Measurements from ENCODE around the gene FASTK.

FASTK gene

GRCh38 chr7:151064454-151064853 is 16.2 kb downstream of the FASTK start:
- H3K9ac ChIP-seq (ENCODE audit: low read length): no peak overlapping the region
- no peaks in the 10 kb centered on the region for H3K9me3 ChIP-seq (ENCODE audit: insufficient read depth, low read length)
- no peaks in the 10 kb centered on the region for H3K36me3 ChIP-seq (ENCODE audit: low read length)
- no peaks in the 10 kb centered on the region for H3K9me2 ChIP-seq (replicated peaks; ENCODE audit: insufficient read depth, low read length)
- H3F3A ChIP-seq (ENCODE audit: insufficient read depth): no peaks in the 10 kb centered on the region
- no peak overlapping the region for H2AFZ ChIP-seq (ENCODE audit: low read depth, low read length, severe bottlenecking)
- H3K79me2 ChIP-seq (ENCODE audit: insufficient read depth, low read length): peaks cover 27% of the 10 kb centered on the region
- no peaks in the 10 kb centered on the region for H3K27me3 ChIP-seq (ENCODE audit: low read length)
- no peak overlapping the region for H3K4me3 ChIP-seq (ENCODE audit: insufficient read depth, low read length, poor library complexity, severe bottlenecking)
- H3K4me2 ChIP-seq (ENCODE audit: low read depth, low read length, poor library complexity, severe bottlenecking): no peak overlapping the region
- H4K20me1 ChIP-seq (ENCODE audit: low read depth, low read length): no peaks in the 10 kb centered on the region
- H3K27ac ChIP-seq (ENCODE audit: low read depth, low read length): no peak overlapping the region
- TF ChIP-seq, protein P1, sequence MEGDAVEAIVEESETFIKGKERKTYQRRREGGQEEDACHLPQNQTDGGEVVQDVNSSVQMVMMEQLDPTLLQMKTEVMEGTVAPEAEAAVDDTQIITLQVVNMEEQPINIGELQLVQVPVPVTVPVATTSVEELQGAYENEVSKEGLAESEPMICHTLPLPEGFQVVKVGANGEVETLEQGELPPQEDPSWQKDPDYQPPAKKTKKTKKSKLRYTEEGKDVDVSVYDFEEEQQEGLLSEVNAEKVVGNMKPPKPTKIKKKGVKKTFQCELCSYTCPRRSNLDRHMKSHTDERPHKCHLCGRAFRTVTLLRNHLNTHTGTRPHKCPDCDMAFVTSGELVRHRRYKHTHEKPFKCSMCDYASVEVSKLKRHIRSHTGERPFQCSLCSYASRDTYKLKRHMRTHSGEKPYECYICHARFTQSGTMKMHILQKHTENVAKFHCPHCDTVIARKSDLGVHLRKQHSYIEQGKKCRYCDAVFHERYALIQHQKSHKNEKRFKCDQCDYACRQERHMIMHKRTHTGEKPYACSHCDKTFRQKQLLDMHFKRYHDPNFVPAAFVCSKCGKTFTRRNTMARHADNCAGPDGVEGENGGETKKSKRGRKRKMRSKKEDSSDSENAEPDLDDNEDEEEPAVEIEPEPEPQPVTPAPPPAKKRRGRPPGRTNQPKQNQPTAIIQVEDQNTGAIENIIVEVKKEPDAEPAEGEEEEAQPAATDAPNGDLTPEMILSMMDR (IDR thresholded peaks at IDR 0.05; ENCODE audit: insufficient read depth, low read length, poor library complexity, severe bottlenecking): no peak
- no peak for TF ChIP-seq EZH2phosphoT487 (conservative IDR thresholded peaks at IDR 0.05; ENCODE audit: low read length)

DNA sequence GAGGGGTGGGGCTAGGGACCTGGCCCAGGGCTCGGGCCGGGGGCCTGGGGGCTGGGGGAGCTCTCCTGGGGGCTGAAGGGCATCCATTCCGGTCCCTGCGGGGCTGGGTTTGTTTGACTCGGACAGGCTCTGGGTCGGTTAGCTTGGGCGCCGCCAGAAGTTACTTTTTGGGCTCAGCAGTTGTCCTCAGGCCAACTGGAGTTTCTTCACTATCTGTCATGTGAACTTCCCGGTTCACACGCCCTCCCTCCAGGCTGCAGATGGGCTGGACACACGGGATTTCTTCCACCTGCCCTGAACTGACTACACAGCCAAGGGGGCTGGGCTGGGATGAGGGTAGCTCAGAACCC is 17.4 kb downstream of the FASTK start:
- no peak overlapping the region for H3K4me2 ChIP-seq (ENCODE audit: low read depth, low read length, poor library complexity, severe bottlenecking)
- no peaks in the 10 kb centered on the region for H3K36me3 ChIP-seq (ENCODE audit: low read length)
- no peaks in the 10 kb centered on the region for H4K20me1 ChIP-seq (ENCODE audit: low read depth, low read length)
- no peaks in the 10 kb centered on the region for H3K9me2 ChIP-seq (replicated peaks; ENCODE audit: insufficient read depth, low read length)
- no peaks in the 10 kb centered on the region for H3K27me3 ChIP-seq (ENCODE audit: low read length)
- no peak overlapping the region for H3K27ac ChIP-seq (ENCODE audit: low read depth, low read length)
- TF ChIP-seq EZH2phosphoT487 (conservative IDR thresholded peaks at IDR 0.05; ENCODE audit: low read length): no peak
- TF ChIP-seq, protein P1 (IDR thresholded peaks at IDR 0.05; ENCODE audit: insufficient read depth, low read length, poor library complexity, severe bottlenecking): no peak
- H3F3A ChIP-seq (ENCODE audit: insufficient read depth): peaks cover 8% of the 10 kb centered on the region
- no peak overlapping the region for H3K9ac ChIP-seq (ENCODE audit: low read length)
- H3K9me3 ChIP-seq (ENCODE audit: insufficient read depth, low read length): no peaks in the 10 kb centered on the region
- H3K79me2 ChIP-seq (ENCODE audit: insufficient read depth, low read length): peaks cover 27% of the 10 kb centered on the region
- no peak overlapping the region for H3K4me3 ChIP-seq (ENCODE audit: insufficient read depth, low read length, poor library complexity, severe bottlenecking)
- no peak overlapping the region for H2AFZ ChIP-seq (ENCODE audit: low read depth, low read length, severe bottlenecking)

DNA sequence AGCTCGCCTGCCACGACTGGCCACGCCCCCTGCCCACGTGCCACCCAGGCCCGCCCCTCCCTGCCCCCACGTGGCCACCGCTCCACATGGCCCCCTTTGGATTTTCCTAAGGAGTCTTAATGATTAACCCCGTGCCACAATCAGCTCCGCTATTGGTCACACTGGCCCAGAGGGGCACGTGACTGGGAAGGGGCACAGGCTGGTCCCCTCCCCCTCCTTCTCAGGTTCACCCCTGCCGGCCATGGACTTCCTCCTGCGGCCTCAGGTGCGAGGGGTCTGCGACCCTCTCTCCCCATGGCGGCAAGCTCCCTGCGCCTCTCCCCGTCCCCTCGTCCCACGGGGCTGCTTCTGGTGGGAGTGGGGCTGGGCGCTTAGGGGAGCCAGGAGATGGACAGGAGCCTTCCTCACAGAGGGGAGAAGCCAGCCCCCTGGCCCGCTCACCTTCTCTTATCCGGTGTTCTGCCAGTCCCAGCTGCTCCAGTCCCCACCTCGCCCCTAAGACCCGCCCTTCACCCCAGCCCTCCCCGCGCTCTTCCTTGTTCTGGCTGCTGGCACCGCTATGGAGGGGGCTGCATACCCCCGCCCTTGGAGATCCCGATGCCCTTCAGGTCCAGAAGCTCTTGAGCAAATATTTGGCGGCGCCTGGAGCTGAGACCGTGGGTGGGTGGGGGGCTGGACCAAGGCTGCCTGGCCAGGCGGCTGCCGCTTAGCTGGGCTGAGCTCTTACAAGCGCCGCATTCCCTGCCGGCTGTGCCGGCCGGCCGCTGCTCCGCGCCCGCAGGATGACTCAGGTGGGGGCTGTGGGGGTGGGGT is 18.0 kb downstream of the FASTK start:
- H3K9ac ChIP-seq (ENCODE audit: low read length): no peak overlapping the region
- H3K4me3 ChIP-seq (ENCODE audit: insufficient read depth, low read length, poor library complexity, severe bottlenecking): no peak overlapping the region
- no peaks in the 10 kb centered on the region for H4K20me1 ChIP-seq (ENCODE audit: low read depth, low read length)
- no peak overlapping the region for H3K27ac ChIP-seq (ENCODE audit: low read depth, low read length)
- no peak for TF ChIP-seq EZH2phosphoT487 (conservative IDR thresholded peaks at IDR 0.05; ENCODE audit: low read length)
- TF ChIP-seq, protein P1 (IDR thresholded peaks at IDR 0.05; ENCODE audit: insufficient read depth, low read length, poor library complexity, severe bottlenecking): no peak
- H3K79me2 ChIP-seq (ENCODE audit: insufficient read depth, low read length): peaks cover 27% of the 10 kb centered on the region
- no peaks in the 10 kb centered on the region for H3K36me3 ChIP-seq (ENCODE audit: low read length)
- H3K9me2 ChIP-seq (replicated peaks; ENCODE audit: insufficient read depth, low read length): no peaks in the 10 kb centered on the region
- H2AFZ ChIP-seq (ENCODE audit: low read depth, low read length, severe bottlenecking): no peak overlapping the region
- H3K27me3 ChIP-seq (ENCODE audit: low read length): no peaks in the 10 kb centered on the region
- H3K4me2 ChIP-seq (ENCODE audit: low read depth, low read length, poor library complexity, severe bottlenecking): no peak overlapping the region
- no peaks in the 10 kb centered on the region for H3K9me3 ChIP-seq (ENCODE audit: insufficient read depth, low read length)
- peaks cover 8% of the 10 kb centered on the region for H3F3A ChIP-seq (ENCODE audit: insufficient read depth)

All from SU-DHL-6 (cell line).